SJSA1 (cell line): Measurements from ENCODE around the gene ZSCAN29. TPM values are rescaled to one million over a fixed set of nuclear protein-coding genes. Genes with fewer than 3 reads are reported as not detected.
A peak's percentile ranks its signal among the peaks of the same experiment; 100 is the strongest.
"Not testable (repeated sequence)": the region's sequence is repeated elsewhere in the genome, so short reads cannot be mapped to it uniquely, and the experiment has no call there.

Source experiments
- DNase-seq, 2 experiments: peaks; one replicate each; pipeline ENCODE4 v3.0.0-alpha.2; 2015 to 2020; ENCODE audit warnings: low spot score in 2 of 2, low read depth in 1 of 2
- H3K27ac ChIP-seq: fragments of 250-450 bp; sonication (Bioruptor Pico); 2 replicates; pipeline ENCODE4 v1.5.1; 2020; ENCODE audit warnings: mild to moderate bottlenecking, moderate library complexity
- H3K27me3 ChIP-seq: fragments of 250-450 bp; sonication (Bioruptor Pico); replicated peaks from 2 replicates; pipeline ENCODE4 v1.5.1; 2020; ENCODE audit warnings: mild to moderate bottlenecking, moderate library complexity
- H3K36me3 ChIP-seq: fragments of 250-450 bp; sonication (Bioruptor Pico); 2 replicates; pipeline ENCODE4 v1.5.1; 2020; ENCODE audit warnings: mild to moderate bottlenecking
- H3K4me1 ChIP-seq: fragments of 250-450 bp; sonication (Bioruptor Pico); replicated peaks from 2 replicates; pipeline ENCODE4 v1.6.1; 2021; ENCODE audit warnings: mild to moderate bottlenecking
- H3K4me3 ChIP-seq: fragments of 250-450 bp; sonication (Bioruptor Pico); 2 replicates; pipeline ENCODE4 v1.5.1; 2020; ENCODE audit warnings: mild to moderate bottlenecking
- H3K9me3 ChIP-seq: fragments of 250-450 bp; sonication (Bioruptor Pico); replicated peaks from 2 replicates; pipeline ENCODE4 v1.5.1; 2020; ENCODE audit warnings: mild to moderate bottlenecking
- total RNA-seq: library from RNA; depleted of rRNA; stranded (reverse); fragments of >200 nt; shearing (Covaris generic); gene quantifications from 2 replicates; pipeline ENCODE4 v1.2.3, GENCODE V29; 2014; rRNA removed

Gene ZSCAN29
- 26.8 and 47.3 TPM in 2 replicates for total RNA-seq

- peaks cover 20% of the 10 kb centered on the region for H3K4me1 ChIP-seq
- peaks cover 37% of the 10 kb centered on the region for H3K36me3 ChIP-seq
- DNase-seq = peak; percentile 85 to 88
- H3K27ac ChIP-seq = peak within 1 kb of the TSS; percentile 54
- H3K27me3 ChIP-seq = no peaks in the 10 kb centered on the region
- no peaks in the 10 kb centered on the region for H3K9me3 ChIP-seq
- H3K4me3 ChIP-seq = peak within 1 kb of the TSS; percentile 72
Measured at GRCh38 chr15:43370975-43371974, at the start of gene ZSCAN29, which contains the start of gene TUBGCP4. Gene ZSCAN29, minus strand, starts transcription at chr15:43371043. Its CDS starts 1,130 bp downstream, at chr15:43369913. Gene TUBGCP4, plus strand, starts transcription at chr15:43371101. Its CDS starts 254 bp downstream, at chr15:43371355.

GRCh38 chr15:43420435-43420834 lies 49.6 kb upstream of the ZSCAN29 start:
- Histone ChIP-seq H3K9me3 (no peaks in the 10 kb centered on the region), H3K27me3 (no peaks in the 10 kb centered on the region), H3K27ac (no peak overlapping the region), H3K36me3 (peaks cover 67% of the 10 kb centered on the region), H3K4me1 (no peaks in the 10 kb centered on the region), H3K4me3 (no peak overlapping the region)
- no peak for DNase-seq

- Histone ChIP-seq H3K4me3 (no peak overlapping the region), H3K27ac (no peak overlapping the region), H3K9me3 (no peaks in the 10 kb centered on the region), H3K36me3 (peaks cover 70% of the 10 kb centered on the region), H3K27me3 (no peaks in the 10 kb centered on the region), H3K4me1 (no peaks in the 10 kb centered on the region)
- DNase-seq = no peak
Measured at GRCh38 chr15:43414196-43414595, 43.4 kb upstream of the ZSCAN29 start.

GRCh38 chr15:43412096-43412495 lies 41.3 kb upstream of the ZSCAN29 start:
- no peak for DNase-seq
- H3K4me3 ChIP-seq = no peak overlapping the region
- no peaks in the 10 kb centered on the region for H3K4me1 ChIP-seq
- peaks cover 87% of the 10 kb centered on the region for H3K36me3 ChIP-seq
- H3K27me3 ChIP-seq = no peaks in the 10 kb centered on the region
- no peaks in the 10 kb centered on the region for H3K9me3 ChIP-seq
- no peak overlapping the region for H3K27ac ChIP-seq

- Histone ChIP-seq H3K27me3 (no peaks in the 10 kb centered on the region), H3K9me3 (no peaks in the 10 kb centered on the region), H3K27ac (no peak overlapping the region), H3K4me3 (no peak overlapping the region), H3K36me3 (peaks cover 84% of the 10 kb centered on the region), H3K4me1 (no peaks in the 10 kb centered on the region)
- DNase-seq = no peak
Measured at GRCh38 chr15:43410572-43411214, 39.9 kb upstream of the ZSCAN29 start.

GRCh38 chr15:43408789-43409188 lies 37.9 kb upstream of the ZSCAN29 start:
- no peak overlapping the region for H3K27ac ChIP-seq

GRCh38 chr15:43406808-43407207 lies 36.0 kb upstream of the ZSCAN29 start:
- Histone ChIP-seq H3K27ac (no peak overlapping the region), H3K4me3 (no peak overlapping the region), H3K9me3 (no peaks in the 10 kb centered on the region), H3K4me1 (no peaks in the 10 kb centered on the region), H3K36me3 (peaks cover 88% of the 10 kb centered on the region), H3K27me3 (no peaks in the 10 kb centered on the region)
- no peak for DNase-seq

More at GRCh38 chr15:43408789-43409188, 37.9 kb upstream of the ZSCAN29 start:
- Histone ChIP-seq H3K4me1 (no peaks in the 10 kb centered on the region), H3K9me3 (no peaks in the 10 kb centered on the region), H3K36me3 (peaks cover 88% of the 10 kb centered on the region), H3K4me3 (no peak overlapping the region), H3K27me3 (no peaks in the 10 kb centered on the region)
- no peak for DNase-seq

GRCh38 chr15:43406189-43406588 lies 35.3 kb upstream of the ZSCAN29 start:
- Histone ChIP-seq H3K27ac (no peak overlapping the region), H3K27me3 (no peaks in the 10 kb centered on the region), H3K4me1 (no peaks in the 10 kb centered on the region), H3K4me3 (no peak overlapping the region), H3K36me3 (peaks cover 89% of the 10 kb centered on the region), H3K9me3 (no peaks in the 10 kb centered on the region)
- no peak for DNase-seq

GRCh38 chr15:43404130-43404529 lies 33.3 kb upstream of the ZSCAN29 start:
- Histone ChIP-seq H3K9me3 (no peaks in the 10 kb centered on the region), H3K36me3 (peaks cover 88% of the 10 kb centered on the region), H3K4me3 (no peak overlapping the region), H3K27me3 (no peaks in the 10 kb centered on the region), H3K4me1 (no peaks in the 10 kb centered on the region), H3K27ac (no peak overlapping the region)
- DNase-seq = no peak

- H3K4me1 ChIP-seq = no peaks in the 10 kb centered on the region
- DNase-seq = no peak
- H3K4me3 ChIP-seq = no peak overlapping the region
- H3K27ac ChIP-seq = no peak overlapping the region
- H3K36me3 ChIP-seq = peaks cover 88% of the 10 kb centered on the region
- H3K9me3 ChIP-seq = no peaks in the 10 kb centered on the region
- no peaks in the 10 kb centered on the region for H3K27me3 ChIP-seq
Measured at GRCh38 chr15:43403616-43404015, 32.8 kb upstream of the ZSCAN29 start.

GRCh38 chr15:43402255-43402654 lies 31.4 kb upstream of the ZSCAN29 start:
- no peaks in the 10 kb centered on the region for H3K4me1 ChIP-seq
- H3K4me3 ChIP-seq = no peak overlapping the region
- no peaks in the 10 kb centered on the region for H3K27me3 ChIP-seq
- no peak for DNase-seq
- H3K36me3 ChIP-seq = peaks cover 86% of the 10 kb centered on the region
- H3K9me3 ChIP-seq = no peaks in the 10 kb centered on the region
- no peak overlapping the region for H3K27ac ChIP-seq

GRCh38 chr15:43393592-43393991 lies 22.7 kb upstream of the ZSCAN29 start:
- not testable (repeated sequence) for H3K4me3 ChIP-seq, DNase-seq, H3K4me1 ChIP-seq, H3K9me3 ChIP-seq, H3K27ac ChIP-seq, H3K27me3 ChIP-seq
- H3K36me3 ChIP-seq = peaks cover 42% of the 10 kb centered on the region

GRCh38 chr15:43390723-43391122 lies 19.9 kb upstream of the ZSCAN29 start:
- Histone ChIP-seq H3K4me3 (no peak overlapping the region), H3K27ac (no peak overlapping the region), H3K27me3 (no peaks in the 10 kb centered on the region), H3K9me3 (no peaks in the 10 kb centered on the region), H3K36me3 (peaks cover 37% of the 10 kb centered on the region), H3K4me1 (no peaks in the 10 kb centered on the region)
- no peak for DNase-seq

- H3K36me3 ChIP-seq = peaks cover 65% of the 10 kb centered on the region
- peaks cover 5% of the 10 kb centered on the region for H3K4me1 ChIP-seq
- H3K27ac ChIP-seq = no peak overlapping the region
- no peak for DNase-seq
- no peaks in the 10 kb centered on the region for H3K27me3 ChIP-seq
- H3K9me3 ChIP-seq = no peaks in the 10 kb centered on the region
- no peak overlapping the region for H3K4me3 ChIP-seq
Measured at GRCh38 chr15:43383070-43383469, 12.2 kb upstream of the ZSCAN29 start.
